Ovary (tissue), 3 donors: ENCODE measurements around the gene DDX28.

Experiments used
- CTCF ChIP-seq, 3 donors: fragments of 450-650 bp in 2 of 3; fragments of 200-600 bp in 1 of 3; IDR thresholded peaks; one replicate each; pipeline versions ENCODE4 v1.5.1 to v1.8.0; 2016 to 2022; ENCODE audit warnings: antibody characterized with exemption in 3 of 3, mild to moderate bottlenecking in 1 of 3
- EP300 ChIP-seq: sonication (generic); formaldehyde crosslinking; IDR thresholded peaks from one replicate; pipeline ENCODE4 v1.6.1; 2017; ENCODE audit warnings: antibody characterized with exemption
- POLR2A ChIP-seq: fragments of 450-650 bp; IDR thresholded peaks from one replicate; pipeline ENCODE4 v1.6.1; 2017; ENCODE audit warnings: antibody characterized with exemption, mild to moderate bottlenecking, moderate library complexity
- donor health status: DM: no; HTN: no; CAD: no.

- TF ChIP-seq POLR2A (no peak), CTCF (IDR thresholded peaks at IDR 0.05) (no peak), EP300 (no peak)
Observed at GRCh38 chr16:67988675-67989074, 34.4 kb downstream of the DDX28 start.
